Mucosa of descending colon (tissue), 3 donors: ENCODE measurements around the gene RRM2. TPM values are rescaled to one million over a fixed set of nuclear protein-coding genes. Genes with fewer than 3 reads are reported as not detected.

Source experiments
- ATAC-seq: fragments of 200-7000 bp; cut with Tn5 transposase; one replicate; pipeline ENCODE4 v1.9.1; 2020; ENCODE audit warnings: mild to moderate bottlenecking, moderate library complexity
- DNase-seq, 3 donors: peaks; one replicate each; pipeline ENCODE4 v3.0.0-alpha.2; 2020
- H3K36me3 ChIP-seq: fragments of 200-600 bp; one replicate; pipeline ENCODE4 v1.8.0; 2021; ENCODE audit warnings: low read depth, mild to moderate bottlenecking
- H3K4me1 ChIP-seq: fragments of 200-600 bp; one replicate; pipeline ENCODE4 v1.8.0; 2021; ENCODE audit warnings: low read depth, mild to moderate bottlenecking
- H3K4me3 ChIP-seq: fragments of 200-600 bp; one replicate; pipeline ENCODE4 v1.8.0; 2021; ENCODE audit warnings: mild to moderate bottlenecking
- H3K9me3 ChIP-seq: fragments of 200-600 bp; one replicate; pipeline ENCODE4 v1.8.0; 2021; ENCODE audit warnings: mild to moderate bottlenecking
- CTCF ChIP-seq: fragments of 200-600 bp; IDR thresholded peaks from one replicate; pipeline ENCODE4 v1.8.0; 2022; ENCODE audit warnings: antibody characterized with exemption, mild to moderate bottlenecking
- intact Hi-C, 2 donors: fragments of 100-400 bp; cut with DNase I in 1 of 2; cut with micrococcal nuclease in 1 of 2; formaldehyde crosslinking; loops; one replicate each; pipeline versions ENCODE4 v1.11.0 to v1.11.1; 2022; cut with DNase I, micrococcal nuclease
- total RNA-seq, 3 donors: library from RNA; stranded (reverse); fragmentation: NEBNext Ultra II Directional in 2 of 3; extraction: Animal tissue kit (Norgen Biotek cat#: 25700) in 2 of 3; gene quantifications; one replicate each; pipeline versions ENCODE4 v1.2.1 to v1.2.4, GENCODE V29; 2021 to 2023
- donor health status: DM: no; HTN: no; CAD: no; lungs with moderate emphysema.
- donor health status: DM: no; HTN: no; CAD: no.
- donor health status: DM: no; HTN: yes; CAD: no.

Gene RRM2
- total RNA-seq, 3 donors from 2014 or later, result 8.5 to 65.3 (median 12.5) TPM

- TF ChIP-seq CTCF, result no peak
- Histone ChIP-seq H3K4me3 (peak overlapping the region; percentile 37), H3K36me3 (no peaks in the 10 kb centered on the region), H3K9me3 (no peaks in the 10 kb centered on the region), H3K4me1 (peaks cover 46% of the 10 kb centered on the region)
- intact Hi-C loops, result loop anchor here in 1 of 2 donors (10.0 kb wide), 2 partner anchors 184 to 314 kb away; partner anchors contain the start of gene HPCAL1
- ATAC-seq (no peak), DNase-seq (peak in 1 of 3 donors; percentile 57)
Observed at GRCh38 chr2:10120877-10121574, 1.5 kb upstream of the RRM2 start.

- Histone ChIP-seq H3K4me3 (peak overlapping the region; percentile 28), H3K4me1 (peaks cover 46% of the 10 kb centered on the region), H3K36me3 (no peaks in the 10 kb centered on the region), H3K9me3 (no peaks in the 10 kb centered on the region)
- ATAC-seq, result no peak
- intact Hi-C loops, result loop anchor here in 1 of 2 donors (10.0 kb wide), 2 partner anchors 182 to 312 kb away; partner anchors contain the start of gene HPCAL1
- no peak for TF ChIP-seq CTCF
- DNase-seq, result no peak
Observed at GRCh38 chr2:10123281-10123680, 742 bp downstream of the RRM2 start.

- no peak for ATAC-seq
- H3K9me3 ChIP-seq, result no peaks in the 10 kb centered on the region
- DNase-seq, result peak in 1 of 3 donors; percentile 84
Observed at GRCh38 chr2:10124538-10125045, 2.1 kb downstream of the RRM2 start.

GRCh38 chr2:10125842-10126631 lies 3.5 kb downstream of the RRM2 start:
- H3K9me3 ChIP-seq, result no peaks in the 10 kb centered on the region
- no peaks in the 10 kb centered on the region for H3K36me3 ChIP-seq
- ATAC-seq, result no peak
- peaks cover 41% of the 10 kb centered on the region for H3K4me1 ChIP-seq
- no peak for TF ChIP-seq CTCF
- no peak overlapping the region for H3K4me3 ChIP-seq
- intact Hi-C loops, result loop anchor here (5.0 to 10.0 kb wide), 3 partner anchors 179 to 309 kb away; partner anchors contain the start of gene HPCAL1 (in 1 of the 2)
- DNase-seq, result no peak

More at GRCh38 chr2:10124538-10125045, 2.1 kb downstream of the RRM2 start:
- peaks cover 46% of the 10 kb centered on the region for H3K4me1 ChIP-seq
- TF ChIP-seq CTCF, result peak; percentile 17
- intact Hi-C loops, result loop anchor here (5.0 to 10.0 kb wide), 3 partner anchors 180 to 310 kb away; partner anchors contain the start of gene HPCAL1 (in 1 of the 2)
- no peak overlapping the region for H3K4me3 ChIP-seq
- no peaks in the 10 kb centered on the region for H3K36me3 ChIP-seq

- H3K4me1 ChIP-seq, result peaks cover 37% of the 10 kb centered on the region
- ATAC-seq (no peak), DNase-seq (no peak)
- H3K4me3 ChIP-seq, result no peak overlapping the region
- no peak for TF ChIP-seq CTCF
- H3K9me3 ChIP-seq, result no peaks in the 10 kb centered on the region
- no peaks in the 10 kb centered on the region for H3K36me3 ChIP-seq
- intact Hi-C loops, result loop anchor here (5.0 to 10.0 kb wide), 3 partner anchors 178 to 308 kb away; partner anchors contain the start of gene HPCAL1 (in 1 of the 2)
Observed at GRCh38 chr2:10126632-10127026, 4.1 kb downstream of the RRM2 start.
